Left hindlimb (tissue), 1 donor: ENCODE measurements around the gene PLIN1.
"Not testable (repeated sequence)": the region's sequence is repeated elsewhere in the genome, so short reads cannot be mapped to it uniquely, and the experiment has no call there.

Experiments
- DNase-seq: peaks from one replicate; pipeline ENCODE4 v3.0.0-alpha.2; 2018

PLIN1 gene, protein sequence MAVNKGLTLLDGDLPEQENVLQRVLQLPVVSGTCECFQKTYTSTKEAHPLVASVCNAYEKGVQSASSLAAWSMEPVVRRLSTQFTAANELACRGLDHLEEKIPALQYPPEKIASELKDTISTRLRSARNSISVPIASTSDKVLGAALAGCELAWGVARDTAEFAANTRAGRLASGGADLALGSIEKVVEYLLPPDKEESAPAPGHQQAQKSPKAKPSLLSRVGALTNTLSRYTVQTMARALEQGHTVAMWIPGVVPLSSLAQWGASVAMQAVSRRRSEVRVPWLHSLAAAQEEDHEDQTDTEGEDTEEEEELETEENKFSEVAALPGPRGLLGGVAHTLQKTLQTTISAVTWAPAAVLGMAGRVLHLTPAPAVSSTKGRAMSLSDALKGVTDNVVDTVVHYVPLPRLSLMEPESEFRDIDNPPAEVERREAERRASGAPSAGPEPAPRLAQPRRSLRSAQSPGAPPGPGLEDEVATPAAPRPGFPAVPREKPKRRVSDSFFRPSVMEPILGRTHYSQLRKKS

DNA sequence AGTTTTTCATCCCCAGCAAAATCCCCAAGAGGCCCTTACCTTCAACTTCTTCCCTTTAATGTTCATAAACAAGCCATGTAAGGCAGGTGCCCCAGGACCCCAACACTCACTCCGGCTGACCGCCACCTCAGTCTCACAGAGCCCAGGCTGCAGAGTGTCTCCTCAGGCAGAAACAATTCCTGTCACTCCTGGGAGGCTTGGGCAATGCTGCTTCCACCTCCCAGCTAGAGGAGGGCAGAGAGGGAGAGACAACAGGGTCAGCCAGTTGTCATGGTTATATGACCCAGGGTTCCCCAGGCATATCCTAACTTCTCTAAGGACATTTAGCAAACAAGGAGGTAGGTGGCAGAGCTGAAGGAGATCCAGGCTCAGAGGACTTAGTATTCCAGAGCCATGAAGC lies at the start of gene PLIN1:
Gene PLIN1, minus strand, starts transcription at position 156 of the 400 bp plus-strand sequence. CDS start 1,878 bp downstream, outside the sequence.
- no peak for DNase-seq

DNA sequence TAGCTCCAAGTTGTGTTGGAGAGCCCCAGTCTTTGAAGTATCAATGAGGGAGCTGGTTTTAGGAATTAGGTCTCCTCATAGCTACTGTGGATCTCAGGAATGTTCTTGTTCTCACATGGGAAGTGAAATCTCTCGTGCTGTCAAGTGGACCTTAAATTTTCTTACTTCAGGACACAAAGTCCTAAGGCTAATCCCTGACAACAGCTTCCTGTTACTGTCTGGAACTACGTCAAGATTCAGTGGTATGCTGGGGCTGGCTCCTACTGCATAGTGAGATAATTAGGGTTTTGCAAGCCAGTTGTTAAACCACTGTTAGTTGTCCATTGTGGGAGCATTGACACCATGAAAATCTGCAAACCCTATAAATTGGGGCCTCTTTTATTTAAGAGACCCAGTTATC lies 49.1 kb upstream of the PLIN1 start:
- no peak for DNase-seq

DNA sequence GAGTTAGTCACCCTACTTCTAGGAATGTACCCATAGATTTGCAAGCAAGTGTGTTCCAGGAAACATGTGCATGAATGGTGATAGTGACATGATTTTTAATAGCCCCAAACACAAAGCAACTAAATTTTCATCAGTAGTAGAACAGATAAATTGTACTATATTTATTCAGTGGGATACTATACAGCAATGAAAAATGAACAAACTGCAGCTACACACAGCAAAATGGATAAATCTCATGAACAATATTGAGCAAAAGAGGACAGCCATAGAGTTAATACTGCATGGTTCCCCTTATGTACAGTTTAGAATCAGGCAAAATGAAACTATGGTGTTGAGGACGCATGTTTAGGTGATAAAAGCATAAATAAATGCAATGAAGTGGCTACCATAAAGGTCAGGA lies 45.9 kb upstream of the PLIN1 start:
- DNase-seq, result no peak

DNA sequence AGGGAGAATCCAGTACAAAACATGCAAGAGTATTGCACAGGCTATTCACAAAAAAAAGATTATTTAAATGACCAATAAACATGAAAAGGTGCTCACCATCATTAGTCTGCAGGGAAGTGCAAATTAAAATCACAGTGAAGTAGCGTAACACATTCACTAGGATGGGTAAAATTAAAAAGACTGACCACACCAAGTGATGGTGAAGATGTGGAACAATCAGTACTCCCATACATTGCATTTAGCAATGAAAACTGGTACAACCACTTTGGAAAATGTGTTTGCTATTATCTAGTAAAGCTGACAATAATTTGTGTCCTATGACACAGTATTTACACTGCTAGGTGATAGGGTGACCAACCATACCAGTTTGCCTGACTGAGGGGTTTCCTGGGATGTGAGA lies 45.5 kb upstream of the PLIN1 start:
- DNase-seq, result no peak

DNA sequence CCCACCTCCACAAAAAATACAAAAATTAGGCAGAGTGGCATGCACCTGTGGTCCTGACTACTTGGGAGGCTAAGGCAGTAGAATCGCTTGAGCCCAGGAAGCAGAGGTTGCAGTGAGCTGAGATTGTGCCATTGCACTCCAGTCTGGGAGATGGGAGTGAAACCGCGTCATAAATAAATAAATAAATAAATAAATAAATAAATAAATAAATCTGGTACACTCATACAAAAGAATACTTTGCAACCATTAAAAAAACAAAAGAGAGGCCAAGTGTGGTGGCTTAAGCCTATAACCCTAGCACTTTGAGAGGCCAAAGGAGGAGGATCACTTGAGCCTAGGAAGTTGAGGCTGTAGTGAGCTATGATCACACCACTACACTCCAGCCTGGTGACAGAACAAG lies 43.9 kb upstream of the PLIN1 start:
- no peak for DNase-seq

DNA sequence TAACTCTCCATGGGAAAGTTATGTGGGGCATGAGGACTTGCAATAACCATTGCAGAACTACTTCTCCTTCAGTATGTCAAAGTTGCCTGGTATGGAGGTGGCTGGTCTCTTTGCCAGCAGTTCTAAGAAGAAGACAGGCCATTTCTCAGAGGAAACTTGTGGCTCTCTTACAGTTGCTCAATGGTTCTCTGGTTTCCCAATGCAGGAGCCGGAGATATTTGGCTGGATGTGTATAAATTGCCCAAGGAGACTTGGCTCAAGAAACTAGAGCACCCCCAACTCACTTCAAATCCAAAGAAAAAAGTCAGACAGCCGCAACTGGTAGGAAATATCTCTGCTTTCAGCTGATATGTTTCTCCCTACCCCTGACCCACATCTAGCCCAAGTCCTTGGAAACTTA lies 35.6 kb upstream of the PLIN1 start:
- DNase-seq, result no peak

DNA sequence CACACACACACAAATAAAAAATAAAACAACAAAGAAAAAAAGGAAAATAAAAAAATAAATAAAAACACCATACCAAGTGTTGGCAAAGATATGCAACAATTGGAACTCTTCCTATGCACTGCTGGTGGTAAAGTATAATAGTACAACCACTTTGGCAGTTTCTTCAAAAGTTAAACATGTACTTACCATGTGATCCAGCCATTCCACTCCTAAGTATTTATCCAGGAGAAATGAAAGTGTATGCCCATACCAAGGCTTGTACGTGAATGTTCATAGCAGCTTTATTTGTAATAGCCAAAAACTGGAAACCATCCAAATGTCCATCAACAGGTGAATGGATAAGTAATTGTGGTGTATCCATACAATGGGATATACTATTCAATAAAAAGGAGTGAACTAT lies 28.4 kb upstream of the PLIN1 start:
- DNase-seq, result no peak

DNA sequence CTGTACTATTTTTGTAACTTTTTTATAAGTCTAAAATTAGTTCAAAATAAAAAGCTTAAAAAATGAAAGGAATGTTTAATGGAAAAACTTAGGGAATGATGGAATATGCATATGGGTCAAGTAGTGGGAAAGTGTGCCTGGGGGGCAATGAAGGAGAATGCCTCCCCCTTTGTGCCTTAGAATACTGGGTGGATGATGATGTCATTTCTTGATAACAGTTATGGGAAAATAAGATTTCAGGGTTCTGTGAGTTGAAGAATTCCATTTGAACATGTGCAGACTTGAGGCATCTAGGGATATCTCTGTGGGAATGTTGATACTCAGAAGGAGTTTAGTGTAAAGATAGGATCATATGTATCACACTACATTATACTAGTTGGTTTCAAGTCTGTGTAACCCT lies 25.2 kb upstream of the PLIN1 start:
- no peak for DNase-seq

DNA sequence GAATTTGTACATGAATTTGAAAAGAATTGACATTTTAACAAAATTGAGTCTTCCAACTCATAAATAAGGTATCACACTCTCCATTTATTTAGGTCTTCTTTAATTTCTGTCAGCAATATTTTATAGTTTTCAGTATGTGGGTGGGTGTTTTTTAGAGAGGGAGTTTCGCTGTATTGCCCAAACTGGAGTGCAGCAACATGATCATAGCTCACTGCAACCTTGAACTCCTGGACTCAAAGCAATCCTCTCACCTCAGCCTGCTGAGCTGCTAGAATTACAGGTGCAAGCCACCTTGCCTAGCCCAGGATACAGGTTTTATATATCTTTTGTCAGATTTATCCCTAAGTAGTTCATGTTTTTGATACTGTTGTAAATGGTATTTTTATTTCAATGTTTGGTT lies 16.0 kb upstream of the PLIN1 start:
- no peak for DNase-seq

DNA sequence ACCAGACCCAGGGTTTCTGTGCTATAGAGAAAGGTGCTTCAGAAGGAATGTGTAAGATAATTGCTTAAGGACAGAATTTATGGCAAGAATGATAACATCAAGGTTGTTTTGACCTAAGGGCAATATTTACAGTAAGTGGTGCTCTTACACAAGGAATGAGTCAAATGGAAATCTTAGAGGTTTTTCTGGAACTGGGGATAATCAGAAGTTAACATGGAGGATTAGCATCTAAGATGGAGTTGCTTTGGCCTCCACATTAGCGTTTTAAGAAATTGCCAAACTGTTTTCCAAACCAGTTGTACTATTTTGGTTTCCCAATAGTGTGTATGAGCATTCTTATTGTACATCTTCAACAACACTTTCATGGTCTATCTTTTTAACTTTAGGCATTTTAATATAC lies 14.5 kb upstream of the PLIN1 start:
- DNase-seq, result no peak

DNA sequence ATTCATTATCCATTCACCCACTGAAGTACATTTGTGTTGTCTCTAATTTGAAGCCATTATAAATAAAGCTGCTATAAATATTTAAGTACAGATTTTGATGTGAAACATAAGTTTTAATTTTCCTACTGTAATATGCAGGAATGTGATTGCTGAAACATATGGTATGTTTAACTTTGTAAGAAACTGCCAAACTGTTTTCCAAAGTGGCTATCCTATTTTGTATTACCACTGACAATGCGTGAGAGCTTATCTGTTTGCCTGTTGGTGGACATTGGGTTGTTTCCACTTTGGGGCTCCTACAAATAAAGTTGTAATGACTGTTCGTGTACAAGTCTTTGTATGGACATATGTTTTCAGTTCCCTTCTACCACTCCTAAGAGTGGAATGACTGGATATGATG lies 13.9 kb upstream of the PLIN1 start:
- no peak for DNase-seq

DNA sequence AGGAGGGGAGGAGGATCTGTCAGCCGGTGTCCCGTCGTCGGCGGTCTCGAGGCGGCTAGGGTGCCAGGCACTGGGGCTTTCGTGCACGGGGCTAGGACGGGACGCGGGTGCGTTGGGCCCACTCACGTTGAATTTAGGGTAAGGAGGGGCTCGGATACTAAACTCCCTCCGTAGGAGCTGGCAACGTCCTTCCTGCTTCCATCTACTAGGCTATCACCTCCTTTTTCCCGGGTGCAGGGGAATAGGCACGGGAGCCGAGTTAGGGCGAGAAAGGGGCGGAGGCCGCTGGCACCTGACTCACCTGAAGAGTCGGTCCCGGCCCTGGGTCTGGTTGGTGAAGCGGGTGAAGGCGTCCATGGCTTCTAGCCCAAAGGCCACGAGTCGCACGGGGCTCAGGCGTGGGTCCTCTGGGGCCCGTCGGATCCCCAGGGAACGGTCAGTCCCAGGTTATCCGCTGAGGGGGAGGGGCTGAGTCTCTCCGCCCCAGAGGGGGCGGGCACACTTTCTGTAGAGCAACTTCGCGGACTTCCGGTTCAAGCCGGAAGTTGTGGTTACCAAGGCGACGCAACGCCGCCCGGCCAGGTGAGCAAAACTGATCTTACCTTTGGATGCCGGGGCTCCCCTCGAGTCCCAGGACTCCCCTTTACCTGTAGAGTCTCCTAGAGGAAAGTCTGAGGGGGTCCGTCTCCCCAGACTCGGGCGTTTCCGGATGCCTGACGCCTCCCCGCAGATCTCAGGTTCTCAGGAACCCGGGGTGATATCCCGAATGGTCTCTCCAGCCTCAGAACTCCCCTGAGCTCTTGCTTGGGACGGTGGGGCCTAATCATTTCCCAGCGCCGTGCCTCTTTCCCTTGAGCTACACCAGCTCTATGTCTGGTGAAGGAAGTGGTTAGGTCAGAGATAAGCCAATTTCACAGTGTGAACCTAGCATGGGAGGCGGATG lies 11.4 kb upstream of the PLIN1 start, which contains the start of the genes PEX11A and WDR93:
Gene PEX11A, minus strand, starts transcription at position 479 of the 943 bp plus-strand sequence. Its CDS starts 122 bp downstream, at position 357.
Gene WDR93, plus strand, starts transcription at position 536 of the 943 bp plus-strand sequence. CDS start 10,936 bp downstream, outside the sequence.
- peak; percentile 77 for DNase-seq

DNA sequence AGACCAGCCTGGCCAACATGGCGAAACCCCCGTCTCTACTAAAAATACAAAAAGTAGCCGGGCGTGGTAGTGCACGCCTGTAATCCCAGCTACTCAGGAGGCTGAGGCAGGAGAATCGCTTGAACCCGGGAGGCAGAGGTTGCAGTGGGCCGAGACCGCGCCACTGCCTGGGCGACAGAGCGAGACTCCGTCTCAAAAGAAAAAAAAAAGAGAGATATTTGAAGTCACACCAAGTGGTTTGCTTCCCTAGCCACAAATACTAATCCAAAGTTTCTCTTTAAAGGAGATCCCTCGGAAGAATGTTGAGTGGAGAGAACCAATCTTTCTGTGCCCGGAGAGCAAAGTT lies 10.7 kb upstream of the PLIN1 start:
- not testable (repeated sequence) for DNase-seq

DNA sequence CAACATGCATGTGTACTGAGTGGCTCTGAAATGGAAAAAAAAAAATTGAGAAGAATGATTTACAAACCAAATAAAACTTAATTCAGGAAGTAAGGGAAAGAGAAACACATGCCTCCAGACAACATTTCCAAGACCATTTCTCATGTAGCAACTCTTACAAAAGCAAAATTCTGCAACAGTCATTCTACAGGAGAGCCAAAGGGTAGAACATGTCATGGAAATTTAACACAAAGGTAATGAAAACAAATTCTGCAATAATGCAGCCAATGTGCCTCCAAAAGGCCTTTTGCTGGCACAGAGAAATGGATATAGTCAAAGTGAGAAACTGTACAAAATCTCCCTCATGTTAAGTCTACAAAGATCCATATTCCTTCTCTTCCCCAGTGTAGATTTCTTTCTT lies 7.4 kb upstream of the PLIN1 start:
- no peak for DNase-seq

DNA sequence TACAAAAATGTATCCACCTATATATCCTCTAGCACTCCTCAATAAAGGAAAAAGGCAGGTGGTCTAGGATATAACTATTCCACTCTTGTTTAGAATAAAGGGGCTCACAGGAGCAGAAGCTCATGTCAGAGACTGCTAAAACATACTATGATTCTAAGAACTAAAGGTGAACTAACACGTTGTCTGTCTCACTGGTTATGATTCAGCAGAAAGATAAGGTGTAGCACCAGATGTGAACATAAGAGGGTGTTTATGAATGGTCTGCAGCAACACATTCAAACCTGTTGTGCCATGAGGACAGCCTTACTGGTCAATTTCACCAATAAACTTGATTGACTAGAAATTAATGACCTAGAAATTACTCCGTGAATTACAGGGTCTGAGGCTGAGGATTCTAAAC lies 6.8 kb upstream of the PLIN1 start:
- no peak for DNase-seq

DNA sequence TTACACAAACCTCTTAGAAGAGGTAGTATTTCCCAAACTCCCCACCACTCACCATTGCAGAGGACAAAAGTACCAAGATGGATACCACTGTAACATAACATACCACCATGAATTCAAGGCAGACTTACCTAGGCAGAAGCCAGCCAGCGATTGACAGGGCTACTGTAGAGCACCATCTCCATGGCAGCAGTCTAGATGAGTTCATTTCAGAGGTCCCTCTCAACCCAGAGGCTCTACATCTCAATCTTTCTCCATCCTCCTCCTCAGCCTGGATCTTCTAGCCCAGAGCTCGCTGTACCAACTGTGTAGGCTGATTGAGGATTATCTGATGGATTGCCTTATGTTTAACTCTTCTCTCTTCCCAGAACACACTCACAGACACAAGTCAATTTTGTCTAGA lies 2.0 kb upstream of the PLIN1 start:
- DNase-seq, result no peak

DNA sequence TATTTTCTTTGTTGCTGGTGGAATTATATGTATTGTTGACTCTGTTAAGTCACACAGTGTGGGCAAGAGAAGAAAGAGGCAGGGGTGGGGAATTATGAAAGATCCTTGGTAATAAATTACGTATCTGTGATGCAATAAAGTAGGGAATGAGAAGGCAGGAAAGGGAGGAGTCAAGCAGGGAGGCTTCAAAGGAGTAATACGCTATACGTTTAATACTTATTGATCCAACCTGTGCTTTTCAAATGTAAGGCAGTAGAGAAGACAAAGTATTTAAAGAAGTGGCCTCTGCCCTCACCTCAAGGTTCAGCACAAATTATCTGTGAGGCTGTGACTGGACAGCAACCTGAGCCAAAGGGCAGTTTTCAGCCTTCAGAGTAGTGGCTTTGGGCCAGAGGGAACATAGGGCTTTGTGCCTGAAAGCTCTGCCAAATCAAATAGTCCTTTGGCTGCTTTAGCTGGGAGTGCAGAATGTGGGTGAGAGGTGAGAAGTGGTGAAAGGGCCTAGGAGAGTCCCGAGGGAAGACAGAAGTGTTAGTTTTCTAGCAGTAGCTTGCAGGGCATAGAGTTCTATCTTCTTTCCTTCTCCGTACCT lies 1.2 kb upstream of the PLIN1 start:
- no peak for DNase-seq

DNA sequence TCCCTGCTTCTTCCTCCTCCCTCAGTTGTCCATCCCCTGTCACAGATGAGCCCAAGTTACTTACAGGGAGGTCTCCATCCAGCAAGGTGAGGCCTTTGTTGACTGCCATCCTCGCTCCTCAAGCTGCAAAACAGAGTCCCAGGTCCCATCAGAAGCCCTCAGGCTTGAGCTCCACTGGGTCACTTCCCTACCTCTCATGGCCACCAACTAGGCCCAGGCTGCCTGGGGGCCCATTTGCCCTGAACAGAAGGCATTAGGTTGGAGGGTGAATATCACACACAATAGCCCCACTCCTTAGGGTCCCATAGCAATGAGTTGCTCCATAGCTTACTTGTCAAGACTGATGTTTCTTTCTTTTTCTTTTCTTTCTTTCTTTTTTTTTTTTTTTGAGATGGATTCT lies 1.8 kb downstream of the PLIN1 start:
- DNase-seq, result no peak

DNA sequence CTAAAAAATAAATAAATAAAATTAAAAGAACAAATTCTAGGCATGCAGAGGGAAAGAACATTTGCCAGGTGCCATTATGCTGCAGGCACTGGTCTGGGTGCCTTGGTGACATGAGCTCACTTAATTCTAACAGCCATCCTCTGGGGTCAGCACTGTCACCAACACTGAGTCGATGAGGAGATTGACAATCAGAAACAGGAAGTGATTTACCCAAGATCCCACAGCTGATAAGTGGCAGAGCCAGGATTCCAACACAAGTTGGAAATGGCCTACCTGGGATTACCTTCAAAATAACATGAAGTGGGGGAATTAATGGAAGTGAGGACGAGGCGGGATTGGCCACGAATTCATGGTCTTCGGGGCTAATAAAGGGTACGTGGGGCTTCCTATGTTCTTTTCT lies 3.6 kb downstream of the PLIN1 start:
- DNase-seq, result no peak

DNA sequence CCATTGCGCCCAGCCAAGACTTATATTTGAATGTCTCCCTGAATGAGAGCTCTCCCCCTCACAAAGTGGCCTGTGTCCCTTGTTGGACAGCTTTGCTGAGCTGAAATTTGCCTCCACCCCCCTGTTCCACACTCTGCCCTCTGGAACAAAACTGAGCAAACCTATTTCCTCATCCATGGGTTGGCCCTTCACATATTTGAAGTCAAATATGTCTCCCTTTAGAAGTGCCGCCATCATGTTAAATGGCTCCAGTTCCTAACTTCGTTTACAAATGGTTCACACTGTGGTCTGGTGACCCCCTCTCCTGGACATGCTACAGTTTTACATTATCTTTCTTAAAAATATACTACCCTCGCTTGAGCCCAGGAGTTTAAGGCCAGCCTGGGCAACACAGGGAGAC lies 4.6 kb downstream of the PLIN1 start:
- DNase-seq, result no peak

DNA sequence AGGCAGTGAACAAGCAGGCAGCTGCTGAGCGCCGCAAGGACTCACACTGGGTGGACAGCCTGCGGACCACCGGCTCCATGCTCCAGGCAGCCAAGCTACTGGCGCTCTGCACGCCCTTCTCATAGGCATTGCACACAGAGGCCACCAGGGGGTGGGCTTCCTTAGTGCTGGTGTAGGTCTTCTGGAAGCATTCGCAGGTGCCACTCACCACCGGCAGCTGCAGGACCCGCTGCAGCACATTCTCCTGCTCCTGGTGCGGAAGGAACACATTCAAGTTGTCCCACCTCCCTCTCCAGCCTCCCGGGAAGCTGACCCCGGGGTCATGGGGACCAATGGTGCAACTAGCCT lies 6.0 kb downstream of the PLIN1 start:
- no peak for DNase-seq

DNA sequence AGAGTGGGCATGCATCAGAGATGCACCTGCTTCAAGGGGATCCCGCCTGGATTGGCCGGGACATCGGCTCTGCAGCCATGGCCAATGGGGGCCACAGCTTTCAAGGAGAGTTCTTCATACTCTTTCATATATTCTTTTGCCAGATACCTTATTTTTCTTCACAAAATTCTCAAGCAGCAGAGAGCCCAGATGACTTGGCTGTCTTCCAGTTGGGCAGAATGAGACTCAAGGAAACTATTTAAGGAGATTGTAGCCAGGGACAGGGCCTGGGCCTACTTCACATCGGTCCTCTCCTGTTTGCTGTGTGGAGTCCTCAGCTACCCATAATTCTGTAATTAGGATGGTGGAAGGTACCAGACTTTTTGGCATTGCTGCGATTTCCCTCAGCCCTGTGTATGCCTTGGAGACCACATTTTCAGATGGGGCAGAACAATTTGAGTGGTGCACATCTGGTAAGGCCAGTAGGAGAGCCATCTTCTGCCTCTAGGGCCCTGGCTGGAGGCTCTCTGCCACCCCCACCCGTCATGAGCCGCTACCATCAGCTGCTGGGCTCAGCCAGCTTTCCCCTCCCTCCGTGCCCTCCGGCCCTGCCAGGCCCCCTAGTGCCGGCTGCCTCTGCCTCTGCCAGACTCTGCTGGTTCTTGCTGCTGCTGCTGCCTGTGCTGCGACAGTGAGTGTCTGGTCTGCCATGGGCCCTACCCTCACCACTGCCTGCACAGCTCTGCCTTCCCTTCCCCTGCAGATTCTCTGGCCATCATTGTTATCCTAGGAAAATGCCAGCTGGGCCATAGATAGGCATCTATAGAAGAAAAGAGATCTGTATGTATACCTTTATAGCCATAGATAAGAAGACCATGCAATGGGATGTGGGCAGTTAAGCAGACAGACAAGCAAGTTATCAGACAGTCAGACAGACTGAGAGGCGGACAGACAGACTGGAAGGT lies 6.7 kb downstream of the PLIN1 start:
- no peak for DNase-seq
